DOHH2 (cell line): ENCODE results near the gene SATB1.

Source experiments
- CTCF ChIP-seq: fragments of 200-600 bp; sonication (generic); IDR thresholded peaks from one replicate; pipeline ENCODE4 v1.5.1; 2014; ENCODE audit warnings: antibody characterized with exemption, mild to moderate bottlenecking, low read depth, low read length; ENCODE audit not compliant: poor library complexity, severe bottlenecking
- EZH2phosphoT487 ChIP-seq: fragments of 200-600 bp; sonication (generic); IDR thresholded peaks from 2 replicates; pipeline ENCODE4 v1.6.1; 2017; ENCODE audit warnings: borderline replicate concordance, mild to moderate bottlenecking, antibody characterized with exemption, low read length, moderate library complexity, mixed read lengths

GRCh38 chr3:18417904-18418572 lies 7.1 kb downstream of the SATB1 start:
- TF ChIP-seq CTCF (no peak), EZH2phosphoT487 (no peak)
